Measurements from ENCODE around the gene NABP2. TPM values are rescaled to one million over a fixed set of nuclear protein-coding genes. Genes with fewer than 3 reads are reported as not detected.

The NABP2 gene
- total and polyA plus RNA-seq, 8 donors, result 1.2 to 36.5 (median 13.6) TPM

Other genes starting within 250 kb of the NABP2 start
- gene SUOX, start 227.1 kb upstream of the NABP2 start, total RNA-seq, result 10 to 100 TPM in 2 of 5 donors, 1 to 10 TPM in 3; 9.0 to 67.7 (median 10.0) TPM
- gene SUOX, start 227.1 kb upstream of the NABP2 start, polyA plus RNA-seq, result 10 to 100 TPM in 2 of 3 donors, 1 to 10 TPM in 1; 8.4 to 14.3 (median 11.8) TPM
- 10 to 100 TPM in 1 of 5 donors, 1 to 10 TPM in 4; 2.3 to 15.6 (median 3.5) TPM for gene IKZF4, start 203.3 kb upstream of the NABP2 start, total RNA-seq
- gene IKZF4, start 203.3 kb upstream of the NABP2 start, polyA plus RNA-seq, result 1 to 10 TPM; 1.5 to 2.9 (median 2.4) TPM
- gene RPS26, start 182.4 kb upstream of the NABP2 start, total RNA-seq, result 100 to 1,000 TPM in 4 of 5 donors, 10 to 100 TPM in 1; 22.3 to 929 (median 265) TPM
- gene RPS26, start 182.4 kb upstream of the NABP2 start, polyA plus RNA-seq, result 1,000 to 10,000 TPM; 1,182 to 1,748 (median 1,390) TPM
- 100 to 1,000 TPM; 218 to 367 (median 286) TPM for gene ERBB3, start 144.2 kb upstream of the NABP2 start, total RNA-seq
- 10 to 100 TPM; 26.6 to 45.9 (median 43.1) TPM for gene ERBB3, start 144.2 kb upstream of the NABP2 start, polyA plus RNA-seq
- 100 to 1,000 TPM in 2 of 5 donors, 10 to 100 TPM in 3; 33.8 to 144 (median 68.7) TPM for gene PA2G4, start 119.8 kb upstream of the NABP2 start, total RNA-seq
- gene PA2G4, start 119.8 kb upstream of the NABP2 start, polyA plus RNA-seq, result 100 to 1,000 TPM in 1 of 3 donors, 10 to 100 TPM in 2; 74.1 to 101 (median 95.1) TPM
- gene RPL41, start 107.7 kb upstream of the NABP2 start, total RNA-seq, result 1,000 to 10,000 TPM; 1,483 to 3,736 (median 1,919) TPM
- 1,000 to 10,000 TPM; 5,931 to 8,449 (median 6,584) TPM for gene RPL41, start 107.7 kb upstream of the NABP2 start, polyA plus RNA-seq
- 1 to 10 TPM in 3 of 5 donors, under 1 TPM in 2; under 0.01 to 5.8 (median 3.1) TPM for gene ZC3H10, start 106.1 kb upstream of the NABP2 start, total RNA-seq
- gene ZC3H10, start 106.1 kb upstream of the NABP2 start, polyA plus RNA-seq, result 1 to 10 TPM; 1.5 to 2.2 (median 1.8) TPM
- gene ESYT1, start 96.1 kb upstream of the NABP2 start, total RNA-seq, result 100 to 1,000 TPM in 1 of 5 donors, 10 to 100 TPM in 4; 23.3 to 142 (median 63.7) TPM
- gene ESYT1, start 96.1 kb upstream of the NABP2 start, polyA plus RNA-seq, result 10 to 100 TPM in 2 of 3 donors, 1 to 10 TPM in 1; 8.6 to 32.8 (median 13.8) TPM
- 10 to 100 TPM in 3 of 5 donors, 1 to 10 TPM in 1, not detected in 1; 4.9 to 24.3 (median 20.6) TPM for gene MYL6B, start 71.8 kb upstream of the NABP2 start, total RNA-seq
- 10 to 100 TPM; 53.4 to 98.1 (median 60.2) TPM for gene MYL6B, start 71.8 kb upstream of the NABP2 start, polyA plus RNA-seq
- gene MYL6, start 66.0 kb upstream of the NABP2 start, total RNA-seq, result 1,000 to 10,000 TPM; 1,132 to 3,648 (median 2,772) TPM
- 1,000 to 10,000 TPM; 3,181 to 4,672 (median 3,569) TPM for gene MYL6, start 66.0 kb upstream of the NABP2 start, polyA plus RNA-seq
- 100 to 1,000 TPM in 2 of 5 donors, 10 to 100 TPM in 3; 58.0 to 131 (median 72.1) TPM for gene SMARCC2, start 34.9 kb upstream of the NABP2 start, total RNA-seq
- gene SMARCC2, start 34.9 kb upstream of the NABP2 start, polyA plus RNA-seq, result 10 to 100 TPM; 12.5 to 25.7 (median 20.1) TPM
- gene RNF41, start 2.4 kb upstream of the NABP2 start, total RNA-seq, result 10 to 100 TPM; 29.4 to 92.4 (median 52.7) TPM
- 10 to 100 TPM; 10.4 to 20.5 (median 17.4) TPM for gene RNF41, start 2.4 kb upstream of the NABP2 start, polyA plus RNA-seq
- 100 to 1,000 TPM in 1 of 5 donors, 10 to 100 TPM in 1, 1 to 10 TPM in 1, not detected in 2; 8.0 to 450 (median 18.7) TPM for gene SLC39A5, start 5.7 kb downstream of the NABP2 start, total RNA-seq
- under 1 TPM in 2 of 3 donors, not detected in 1; 0.15 to 1.00 TPM for gene SLC39A5, start 5.7 kb downstream of the NABP2 start, polyA plus RNA-seq
- 10 to 100 TPM in 4 of 5 donors, 1 to 10 TPM in 1; 2.3 to 28.3 (median 14.2) TPM for gene ANKRD52, start 34.0 kb downstream of the NABP2 start, total RNA-seq
- gene ANKRD52, start 34.0 kb downstream of the NABP2 start, polyA plus RNA-seq, result 1 to 10 TPM; 3.1 to 6.7 (median 3.4) TPM
- gene COQ10A, start 42.6 kb downstream of the NABP2 start, total RNA-seq, result 10 to 100 TPM in 2 of 5 donors, 1 to 10 TPM in 3; 6.8 to 86.4 (median 9.4) TPM
- 10 to 100 TPM in 1 of 3 donors, 1 to 10 TPM in 2; 4.4 to 10.1 (median 7.0) TPM for gene COQ10A, start 42.6 kb downstream of the NABP2 start, polyA plus RNA-seq
- 100 to 1,000 TPM; 109 to 174 (median 135) TPM for gene CS, start 76.0 kb downstream of the NABP2 start, total RNA-seq
- gene CS, start 76.0 kb downstream of the NABP2 start, polyA plus RNA-seq, result 10 to 100 TPM; 51.9 to 63.7 (median 55.4) TPM
- 100 to 1,000 TPM in 1 of 5 donors, 10 to 100 TPM in 4; 39.7 to 112 (median 94.1) TPM for gene CNPY2, start 91.6 kb downstream of the NABP2 start, total RNA-seq
- 100 to 1,000 TPM in 1 of 3 donors, 10 to 100 TPM in 2; 71.0 to 105 (median 73.9) TPM for gene CNPY2, start 91.6 kb downstream of the NABP2 start, polyA plus RNA-seq
- 100 to 1,000 TPM in 2 of 5 donors, 10 to 100 TPM in 3; 41.7 to 146 (median 49.3) TPM for gene PAN2, start 109.7 kb downstream of the NABP2 start, total RNA-seq
- 10 to 100 TPM in 1 of 3 donors, 1 to 10 TPM in 2; 4.9 to 28.4 (median 9.5) TPM for gene PAN2, start 109.7 kb downstream of the NABP2 start, polyA plus RNA-seq
- gene IL23A, start 114.5 kb downstream of the NABP2 start, total RNA-seq, result 1 to 10 TPM in 1 of 5 donors, not detected in 4; 1.1 TPM
- 1 to 10 TPM in 1 of 3 donors, under 1 TPM in 1, not detected in 1; 0.56 to 1.9 TPM for gene IL23A, start 114.5 kb downstream of the NABP2 start, polyA plus RNA-seq
- 100 to 1,000 TPM in 4 of 5 donors, 10 to 100 TPM in 1; 82.6 to 245 (median 104) TPM for gene STAT2, start 135.8 kb downstream of the NABP2 start, total RNA-seq
- gene STAT2, start 135.8 kb downstream of the NABP2 start, polyA plus RNA-seq, result 10 to 100 TPM; 22.6 to 29.6 (median 28.3) TPM
- gene APOF, start 138.5 kb downstream of the NABP2 start, total RNA-seq, result not detected
- gene APOF, start 138.5 kb downstream of the NABP2 start, polyA plus RNA-seq, result not detected
- gene TIMELESS, start 225.1 kb downstream of the NABP2 start, total RNA-seq, result 10 to 100 TPM in 2 of 5 donors, 1 to 10 TPM in 3; 3.8 to 64.7 (median 8.1) TPM
- 1 to 10 TPM; 4.0 to 7.4 (median 5.2) TPM for gene TIMELESS, start 225.1 kb downstream of the NABP2 start, polyA plus RNA-seq
- not detected for gene MIP, start 230.3 kb downstream of the NABP2 start, total RNA-seq
- gene MIP, start 230.3 kb downstream of the NABP2 start, polyA plus RNA-seq, result not detected
- gene SPRYD4, start 244.2 kb downstream of the NABP2 start, total RNA-seq, result 1 to 10 TPM in 4 of 5 donors, under 1 TPM in 1; 0.29 to 5.8 (median 3.5) TPM
- 1 to 10 TPM; 1.8 to 2.1 (median 2.0) TPM for gene SPRYD4, start 244.2 kb downstream of the NABP2 start, polyA plus RNA-seq